Body of pancreas (tissue), 4 donors: ENCODE results near the gene AFF2.

Experiments
- POLR2A ChIP-seq, 3 donors: fragments of 450-650 bp; IDR thresholded peaks; one replicate each; pipeline ENCODE4 v1.6.1; 2016; ENCODE audit warnings: antibody characterized with exemption in 3 of 3, mild to moderate bottlenecking in 2 of 3
- TF ChIP-seq, protein P1 (sequence below), 7 experiments: fragments of 450-650 bp in 4 of 7; fragments of 200-600 bp in 3 of 7; sonication (generic) in 3 of 7; IDR thresholded peaks; one replicate each; pipeline ENCODE4 v1.5.1; 2016 to 2019; ENCODE audit warnings: antibody characterized with exemption in 7 of 7

DNA sequence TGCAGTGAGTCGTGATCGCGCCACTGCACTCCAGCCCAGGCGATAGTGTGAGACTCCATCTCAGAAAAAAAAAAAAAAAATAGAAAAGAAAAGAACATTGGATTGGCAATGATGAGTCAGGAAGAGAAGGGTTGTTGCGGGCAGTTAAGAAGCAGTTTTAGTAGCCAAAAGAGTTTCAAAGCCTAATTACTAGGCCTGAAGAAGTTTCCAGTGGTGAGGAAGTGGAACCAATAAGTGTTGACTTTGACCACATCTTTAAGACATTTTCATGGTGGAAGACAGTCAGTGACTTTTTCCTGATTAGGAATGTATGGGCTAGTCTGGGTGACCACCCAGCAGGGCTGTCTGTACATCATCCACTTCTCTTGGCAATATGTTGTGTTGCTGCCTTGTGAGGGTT, 442.3 kb downstream of the AFF2 start:
- TF ChIP-seq, protein P1, sequence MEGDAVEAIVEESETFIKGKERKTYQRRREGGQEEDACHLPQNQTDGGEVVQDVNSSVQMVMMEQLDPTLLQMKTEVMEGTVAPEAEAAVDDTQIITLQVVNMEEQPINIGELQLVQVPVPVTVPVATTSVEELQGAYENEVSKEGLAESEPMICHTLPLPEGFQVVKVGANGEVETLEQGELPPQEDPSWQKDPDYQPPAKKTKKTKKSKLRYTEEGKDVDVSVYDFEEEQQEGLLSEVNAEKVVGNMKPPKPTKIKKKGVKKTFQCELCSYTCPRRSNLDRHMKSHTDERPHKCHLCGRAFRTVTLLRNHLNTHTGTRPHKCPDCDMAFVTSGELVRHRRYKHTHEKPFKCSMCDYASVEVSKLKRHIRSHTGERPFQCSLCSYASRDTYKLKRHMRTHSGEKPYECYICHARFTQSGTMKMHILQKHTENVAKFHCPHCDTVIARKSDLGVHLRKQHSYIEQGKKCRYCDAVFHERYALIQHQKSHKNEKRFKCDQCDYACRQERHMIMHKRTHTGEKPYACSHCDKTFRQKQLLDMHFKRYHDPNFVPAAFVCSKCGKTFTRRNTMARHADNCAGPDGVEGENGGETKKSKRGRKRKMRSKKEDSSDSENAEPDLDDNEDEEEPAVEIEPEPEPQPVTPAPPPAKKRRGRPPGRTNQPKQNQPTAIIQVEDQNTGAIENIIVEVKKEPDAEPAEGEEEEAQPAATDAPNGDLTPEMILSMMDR (IDR thresholded peaks at IDR 0.05): no peak
- no peak for TF ChIP-seq POLR2A (IDR thresholded peaks at IDR 0.05)
